Measurements from ENCODE around the gene PPP3CA. TPM values are rescaled to one million over a fixed set of nuclear protein-coding genes. Genes with fewer than 3 reads are reported as not detected.
A peak's percentile ranks its signal among the peaks of the same experiment; 100 is the strongest.

The PPP3CA gene
- 33.6 and 38.4 TPM in 2 replicates for total RNA-seq (ENCODE audit: low replicate concordance)

- Histone ChIP-seq H3K9me3 (ENCODE audit: low read depth) (no peaks in the 10 kb centered on the region), H2AFZ (replicated peaks) (peak within 1 kb of the TSS; percentile 98), H3K79me2 (ENCODE audit: low read depth) (peaks cover 42% of the 10 kb centered on the region), H4K20me1 (ENCODE audit: low read depth) (peaks cover 10% of the 10 kb centered on the region), H3K27me3 (peaks cover 20% of the 10 kb centered on the region), H3K9ac (no peak within 1 kb of the TSS), H3F3A (ENCODE audit: low read depth) (peaks cover 32% of the 10 kb centered on the region), H3K36me3 (no peaks in the 10 kb centered on the region), H3K4me2 (peak within 1 kb of the TSS; percentile 96), H3K4me1 (peaks cover 17% of the 10 kb centered on the region), H3K4me3 (peak within 1 kb of the TSS; percentile 69), H3K27ac (peak within 1 kb of the TSS; percentile 86)
- TF ChIP-seq EZH2 (IDR thresholded peaks at IDR 0.05): no peak
- no peak for TF ChIP-seq CTCF (IDR thresholded peaks at IDR 0.05)
- no peak for TF ChIP-seq EZH2phosphoT487 (IDR thresholded peaks at IDR 0.05)
- Mint-ChIP-seq H3K27me3 (ENCODE audit: insufficient read depth, low read depth) (peaks cover 12% of the 10 kb centered on the region), H3K4me3 (peak within 1 kb of the TSS; percentile 99), H3K9me3 (peaks cover 4% of the 10 kb centered on the region), H3K36me3 (peaks cover 6% of the 10 kb centered on the region), H3K4me1 (peaks cover 19% of the 10 kb centered on the region), H3K27ac (peak within 1 kb of the TSS; percentile 44)
- DNase-seq (ENCODE audit: low spot score): no peak
Measured at GRCh38 chr4:101347267-101347556, at the start of gene PPP3CA. Gene PPP3CA (minus strand): TSS chr4:101347526.

DNA sequence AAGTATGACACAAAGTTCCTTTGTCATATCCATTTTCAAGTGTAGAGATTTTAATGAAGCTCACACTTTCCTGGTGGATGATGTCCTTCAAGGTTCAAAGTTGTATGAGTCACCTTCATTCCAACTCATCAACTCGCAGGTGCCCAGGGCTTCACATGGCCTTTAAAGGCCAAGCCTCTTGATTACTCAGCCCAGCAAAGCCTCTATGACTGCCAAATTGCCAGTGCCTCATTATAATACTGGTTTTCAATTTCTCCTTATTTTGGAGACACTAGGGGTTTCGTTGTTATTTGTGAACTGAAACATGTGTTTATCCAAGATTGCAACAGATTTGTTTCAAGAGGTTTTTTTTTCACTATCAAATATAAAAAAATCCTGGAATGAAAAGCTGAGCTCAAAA, 45.9 kb upstream of the PPP3CA start:
- Histone ChIP-seq H3K4me2 (no peak overlapping the region), H3K27me3 (no peaks in the 10 kb centered on the region), H3F3A (ENCODE audit: low read depth) (no peaks in the 10 kb centered on the region), H4K20me1 (ENCODE audit: low read depth) (no peaks in the 10 kb centered on the region), H3K79me2 (ENCODE audit: low read depth) (no peaks in the 10 kb centered on the region), H3K27ac (no peak overlapping the region), H3K36me3 (no peaks in the 10 kb centered on the region), H3K4me3 (no peak overlapping the region), H3K9me3 (ENCODE audit: low read depth) (no peaks in the 10 kb centered on the region), H3K4me1 (no peaks in the 10 kb centered on the region), H2AFZ (replicated peaks) (no peak overlapping the region), H3K9ac (no peak overlapping the region)
- Mint-ChIP-seq H3K27me3 (ENCODE audit: insufficient read depth, low read depth) (no peaks in the 10 kb centered on the region), H3K27ac (no peak overlapping the region), H3K9me3 (peaks cover 4% of the 10 kb centered on the region), H3K4me3 (no peak overlapping the region), H3K4me1 (no peaks in the 10 kb centered on the region), H3K36me3 (no peaks in the 10 kb centered on the region)
- no peak for TF ChIP-seq EZH2phosphoT487 (IDR thresholded peaks at IDR 0.05)
- no peak for TF ChIP-seq EZH2 (IDR thresholded peaks at IDR 0.05)
- no peak for TF ChIP-seq CTCF (IDR thresholded peaks at IDR 0.05)
- no peak for DNase-seq (ENCODE audit: low spot score)

DNA sequence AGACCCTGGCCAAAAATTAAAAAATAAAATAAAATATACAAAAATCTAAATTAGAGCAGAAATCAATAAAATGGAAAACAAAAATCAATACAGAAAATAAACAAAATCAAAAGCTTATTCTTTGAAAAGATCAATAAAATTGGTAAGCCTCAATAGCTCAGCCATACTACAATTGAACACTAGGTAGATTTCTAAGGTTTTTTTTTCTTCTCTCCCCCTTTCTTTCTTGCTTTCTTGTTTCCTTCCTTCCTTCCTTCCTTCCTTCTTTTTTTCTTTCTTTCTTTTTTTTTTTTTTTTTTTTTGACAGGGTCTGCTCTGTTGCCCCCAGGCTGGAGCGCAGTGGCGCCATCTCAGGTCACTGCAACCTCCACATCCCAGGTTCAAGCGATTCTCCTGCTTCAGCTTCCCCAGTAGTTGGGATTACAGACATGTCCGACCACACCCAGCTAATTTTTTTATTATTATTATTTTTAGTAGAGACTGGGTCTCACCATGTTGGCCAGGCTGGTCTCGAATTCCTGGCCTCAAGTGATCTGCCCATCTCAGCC, 23.4 kb upstream of the PPP3CA start:
- H3K9me3 Mint-ChIP-seq: peaks cover 5% of the 10 kb centered on the region
- TF ChIP-seq EZH2phosphoT487 (IDR thresholded peaks at IDR 0.05): no peak
- TF ChIP-seq CTCF (IDR thresholded peaks at IDR 0.05): peak; percentile 7

More for the DNA sequence above, 23.4 kb upstream of the PPP3CA start:
- Histone ChIP-seq H3K27ac (no peak overlapping the region), H3K4me2 (no peak overlapping the region), H4K20me1 (ENCODE audit: low read depth) (no peaks in the 10 kb centered on the region), H3K4me3 (no peak overlapping the region), H2AFZ (replicated peaks) (no peak overlapping the region), H3F3A (ENCODE audit: low read depth) (no peaks in the 10 kb centered on the region), H3K9me3 (ENCODE audit: low read depth) (no peaks in the 10 kb centered on the region), H3K4me1 (no peaks in the 10 kb centered on the region), H3K79me2 (ENCODE audit: low read depth) (no peaks in the 10 kb centered on the region), H3K9ac (no peak overlapping the region), H3K27me3 (no peaks in the 10 kb centered on the region), H3K36me3 (no peaks in the 10 kb centered on the region)
- H3K36me3 Mint-ChIP-seq: no peaks in the 10 kb centered on the region
- H3K27ac Mint-ChIP-seq: no peak overlapping the region
- DNase-seq (ENCODE audit: low spot score): no peak
- no peak overlapping the region for H3K4me3 Mint-ChIP-seq
- no peaks in the 10 kb centered on the region for H3K4me1 Mint-ChIP-seq
- H3K27me3 Mint-ChIP-seq (ENCODE audit: insufficient read depth, low read depth): no peaks in the 10 kb centered on the region

Data from neural progenitor cell (in vitro differentiated cells).